ENCODE results near the gene CFAP77.
A peak's percentile ranks its signal among the peaks of the same experiment; 100 is the strongest.

The CFAP77 gene

DNA sequence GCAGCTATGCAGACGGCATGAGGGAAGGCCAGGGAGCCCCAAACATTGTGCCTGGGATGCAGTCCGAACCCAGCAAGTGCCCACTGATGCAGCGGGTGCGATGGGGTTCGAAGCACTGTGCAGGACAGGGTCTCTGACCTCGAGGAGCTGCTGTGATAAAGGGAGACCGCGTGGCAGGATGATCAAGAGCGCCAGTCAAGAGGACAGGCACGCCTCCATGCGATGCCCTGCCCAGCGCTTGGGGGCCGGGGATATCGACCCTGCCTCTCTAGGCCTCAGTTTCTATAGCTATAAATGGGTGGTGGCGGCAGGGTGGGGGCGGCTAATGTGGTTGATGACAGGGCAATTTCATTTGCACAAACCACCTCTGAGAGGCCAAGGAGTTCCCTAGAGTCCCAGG, 87.7 kb downstream of the CFAP77 start:
- DNase-seq: no peak

DNA sequence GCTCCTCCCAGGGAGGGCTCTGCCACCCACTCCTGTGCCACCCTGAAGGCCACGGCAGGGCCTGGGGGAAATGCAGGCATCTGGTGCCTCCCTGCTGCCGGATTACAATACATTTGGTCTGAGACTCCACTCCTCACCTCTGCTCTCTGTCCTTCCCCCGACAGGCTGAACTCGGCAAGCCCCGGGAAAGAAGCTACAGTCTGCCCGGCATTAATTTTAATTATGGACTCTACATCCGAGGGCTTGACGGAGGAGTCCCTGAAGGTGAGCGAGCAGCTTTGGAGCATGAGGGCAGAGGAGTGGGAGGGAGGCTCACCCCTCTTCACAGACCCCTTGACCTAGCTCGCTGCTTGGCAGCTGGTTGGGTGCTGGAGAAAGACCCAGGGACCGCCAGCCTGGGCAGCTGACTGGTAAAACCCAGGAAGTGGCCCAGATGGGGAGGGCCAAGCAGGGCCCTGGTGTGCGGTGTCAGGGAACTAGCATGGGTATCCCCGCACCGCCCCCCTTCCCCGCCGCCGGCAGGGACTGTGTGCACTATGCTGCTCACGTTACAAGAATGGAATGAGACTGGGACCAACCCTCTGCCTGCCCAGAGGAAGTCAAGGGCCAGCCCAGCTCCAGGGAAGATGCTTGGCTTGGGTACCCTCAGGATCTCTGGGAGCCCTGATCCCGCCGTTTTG, 88.7 kb downstream of the CFAP77 start:
- DNase-seq: no peak

DNA sequence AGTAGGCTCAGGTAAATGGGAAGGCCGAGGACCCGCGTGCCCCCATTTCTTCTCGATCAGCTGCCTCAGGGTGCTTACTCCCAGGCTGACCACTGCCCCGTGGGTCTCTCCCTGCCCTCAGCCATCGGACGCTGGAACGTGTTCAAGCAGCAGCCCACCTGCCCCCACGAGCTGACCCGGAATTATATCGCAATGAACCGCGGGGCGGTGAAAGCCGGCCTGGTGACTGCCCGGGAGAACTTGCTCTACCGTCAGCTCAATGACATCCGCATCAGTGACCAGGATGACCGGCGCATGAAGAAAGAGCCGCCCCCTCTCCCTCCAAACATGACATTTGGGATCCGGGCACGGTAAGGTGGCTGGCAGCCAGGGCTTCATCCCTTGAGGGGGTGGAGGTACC, 89.2 kb downstream of the CFAP77 start:
- no peak for DNase-seq

DNA sequence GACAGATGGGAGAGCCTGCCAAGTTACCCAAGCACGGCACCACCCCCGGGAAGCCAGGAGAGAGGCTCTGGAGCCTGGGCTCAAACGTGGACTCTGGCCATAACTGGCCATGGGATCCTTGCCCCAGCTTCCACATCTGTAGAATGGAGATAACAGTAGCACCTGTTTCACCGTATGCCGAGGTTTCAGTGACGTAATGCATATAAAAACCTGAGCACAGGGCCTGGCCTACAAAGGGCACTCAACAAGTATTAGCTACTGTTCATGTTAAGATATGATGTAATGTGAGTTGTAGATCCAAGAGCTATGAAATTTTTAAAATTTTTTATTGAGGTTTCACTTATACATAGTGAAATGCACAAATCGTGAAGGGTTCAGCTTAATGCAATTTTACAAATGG, 90.2 kb downstream of the CFAP77 start:
- DNase-seq: no peak

DNA sequence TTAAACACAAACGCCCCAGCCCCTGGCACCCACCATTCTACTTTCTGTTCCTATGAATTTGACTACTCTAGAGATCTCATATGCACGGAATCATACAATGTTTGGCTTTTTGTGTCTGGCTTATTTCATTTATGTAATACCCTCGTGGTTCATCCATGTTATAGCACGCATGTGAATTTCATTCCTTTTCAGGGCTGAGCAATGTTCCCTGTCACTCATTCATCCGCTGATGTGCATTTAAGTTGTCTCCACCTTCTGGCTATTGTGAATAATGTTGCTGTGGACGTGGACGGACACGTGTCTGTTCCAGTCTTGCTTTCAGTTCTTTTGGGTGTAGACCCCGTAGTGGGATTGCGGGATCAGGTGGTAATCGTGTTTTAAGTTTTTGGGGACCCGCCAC, 92.5 kb downstream of the CFAP77 start:
- DNase-seq: no peak

DNA sequence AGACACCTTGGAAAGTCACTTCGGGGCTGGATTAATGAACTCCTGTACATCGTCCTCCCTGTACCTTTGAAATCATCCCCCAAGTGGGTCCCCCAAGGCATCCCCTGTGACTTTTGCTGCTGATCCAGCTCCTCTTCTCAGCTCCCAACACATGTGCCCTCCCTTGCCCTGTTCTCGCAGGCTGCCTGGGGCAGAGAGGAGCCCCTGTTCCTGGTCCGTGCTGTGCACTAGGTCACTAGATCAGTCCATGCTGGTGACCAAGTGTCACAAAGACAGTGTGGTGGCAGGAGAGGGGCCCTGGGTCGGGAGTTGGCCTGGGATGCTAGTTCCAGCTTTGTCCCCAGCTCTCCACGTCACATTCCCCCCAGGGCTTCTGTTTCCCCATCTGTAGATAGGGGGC, 93.1 kb downstream of the CFAP77 start:
- DNase-seq: no peak

DNA sequence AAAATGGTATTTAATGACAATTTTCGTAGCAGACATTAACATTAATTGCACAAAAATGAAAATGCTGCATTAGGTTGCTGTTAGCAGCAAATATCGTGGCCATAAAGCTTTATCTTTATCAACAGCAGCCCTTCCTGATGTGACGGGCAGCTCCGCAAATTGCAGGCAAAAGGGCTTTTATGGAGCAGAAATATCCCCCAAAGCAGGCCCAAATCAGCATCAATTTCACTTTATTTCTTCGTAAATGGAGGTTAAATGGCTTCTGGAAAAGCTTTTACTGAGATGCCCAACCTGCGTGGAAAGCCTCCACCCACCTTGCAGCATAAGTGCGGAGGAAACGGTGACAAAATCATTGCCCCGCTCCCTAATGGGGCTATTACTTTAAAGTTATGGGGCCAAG, 94.5 kb downstream of the CFAP77 start:
- DNase-seq: no peak

DNA sequence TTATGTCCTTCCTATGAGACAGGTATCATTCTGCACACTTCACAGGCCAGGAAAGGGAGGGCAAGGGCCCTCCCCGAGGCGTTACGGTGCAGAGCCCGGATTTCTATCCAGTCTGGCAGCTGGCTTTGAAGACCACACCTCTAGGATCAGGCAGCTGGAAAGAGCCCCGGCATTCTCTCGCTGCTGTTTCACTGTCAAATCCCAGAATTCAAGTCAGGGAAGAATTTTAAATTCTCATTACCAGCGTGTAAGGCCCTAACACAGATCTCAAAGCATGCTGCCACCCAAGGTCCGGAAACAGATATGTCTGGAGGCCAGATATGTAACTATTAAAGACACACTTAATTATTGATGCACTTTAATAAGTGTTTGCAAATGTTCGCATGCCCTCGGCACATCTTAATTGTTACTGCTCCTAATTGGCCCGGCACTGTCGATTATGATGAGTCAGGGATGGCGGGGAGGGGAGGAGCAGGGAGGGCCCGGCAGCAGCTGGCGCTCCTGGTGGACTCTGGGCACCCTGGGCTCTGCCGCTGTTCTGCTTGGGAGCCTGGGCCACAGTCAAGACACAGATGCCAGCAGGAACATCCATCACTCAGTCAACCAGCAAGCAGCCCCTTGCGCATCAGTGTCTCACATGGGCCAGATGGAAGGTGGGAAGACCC, 96.1 kb downstream of the CFAP77 start:
- no peak for DNase-seq

DNA sequence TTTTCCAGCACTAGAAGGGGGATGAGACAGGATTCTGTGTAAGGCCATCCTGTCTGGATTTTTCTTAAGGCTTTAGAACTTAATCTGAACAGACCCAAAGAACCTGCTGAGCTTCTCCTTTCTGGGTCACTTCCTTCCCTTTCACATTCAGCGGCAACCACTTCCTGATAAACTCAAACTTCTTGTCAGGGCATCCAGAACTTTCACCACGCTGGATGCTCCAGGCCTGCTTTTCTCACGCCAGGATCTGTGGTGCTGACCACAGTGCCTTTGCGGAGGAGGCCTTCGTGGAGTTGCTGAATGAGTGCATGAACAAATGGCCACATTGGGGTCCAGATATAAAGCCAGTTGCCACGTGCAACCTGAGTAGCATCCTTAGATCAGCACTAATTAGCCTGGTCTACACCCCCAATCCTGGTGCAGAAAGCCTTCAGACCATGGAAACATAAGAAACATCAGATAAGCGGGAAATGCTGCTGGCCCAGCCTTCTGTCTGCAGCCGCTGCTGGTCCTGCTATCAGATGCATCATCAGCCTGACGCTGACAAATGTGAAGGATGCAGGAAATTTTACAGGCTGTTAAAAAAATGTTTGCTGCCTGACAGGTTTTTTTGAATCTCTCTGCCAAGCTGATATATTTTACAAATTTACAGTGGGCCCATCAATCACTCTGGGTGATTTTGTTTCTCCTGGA, 97.1 kb downstream of the CFAP77 start:
- no peak for DNase-seq

DNA sequence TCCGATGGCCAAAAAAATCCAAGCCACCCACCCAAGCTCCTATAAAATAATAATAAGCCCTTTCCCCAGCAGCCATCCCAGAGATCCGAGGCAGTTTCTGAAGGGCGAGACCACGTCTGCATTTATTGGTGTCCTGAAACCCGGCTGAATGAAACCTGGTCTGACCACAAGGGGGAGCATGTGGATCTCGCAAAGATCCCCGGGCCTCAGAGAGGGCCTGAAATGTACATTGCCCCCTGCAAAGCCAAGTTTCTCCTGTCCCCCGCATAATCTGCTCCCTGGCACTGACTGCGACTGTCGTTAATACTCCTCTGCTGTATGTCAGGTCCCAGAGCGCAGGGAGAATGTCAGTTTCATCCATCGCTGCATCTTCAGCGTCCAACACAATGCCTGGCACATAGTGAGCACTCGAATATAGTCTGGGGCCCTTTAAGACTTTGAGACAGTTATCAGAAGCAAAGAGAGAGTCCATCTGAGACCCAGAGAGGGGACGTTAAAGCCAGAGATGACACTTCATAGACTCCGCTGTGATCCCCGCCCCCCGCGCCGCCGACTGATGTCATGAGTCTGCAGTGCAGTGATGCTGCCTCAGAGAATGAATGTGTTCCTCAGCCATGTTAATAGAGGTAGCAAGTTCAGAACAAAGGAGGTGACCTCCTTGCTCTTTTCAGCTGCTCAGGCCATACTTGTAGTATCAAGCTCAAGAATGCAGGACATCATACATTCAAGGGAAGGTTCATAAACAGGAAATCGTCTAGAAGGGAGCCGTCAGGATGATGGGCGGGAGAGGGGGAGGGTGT, 97.9 kb downstream of the CFAP77 start:
- peak; percentile 72 for DNase-seq

DNA sequence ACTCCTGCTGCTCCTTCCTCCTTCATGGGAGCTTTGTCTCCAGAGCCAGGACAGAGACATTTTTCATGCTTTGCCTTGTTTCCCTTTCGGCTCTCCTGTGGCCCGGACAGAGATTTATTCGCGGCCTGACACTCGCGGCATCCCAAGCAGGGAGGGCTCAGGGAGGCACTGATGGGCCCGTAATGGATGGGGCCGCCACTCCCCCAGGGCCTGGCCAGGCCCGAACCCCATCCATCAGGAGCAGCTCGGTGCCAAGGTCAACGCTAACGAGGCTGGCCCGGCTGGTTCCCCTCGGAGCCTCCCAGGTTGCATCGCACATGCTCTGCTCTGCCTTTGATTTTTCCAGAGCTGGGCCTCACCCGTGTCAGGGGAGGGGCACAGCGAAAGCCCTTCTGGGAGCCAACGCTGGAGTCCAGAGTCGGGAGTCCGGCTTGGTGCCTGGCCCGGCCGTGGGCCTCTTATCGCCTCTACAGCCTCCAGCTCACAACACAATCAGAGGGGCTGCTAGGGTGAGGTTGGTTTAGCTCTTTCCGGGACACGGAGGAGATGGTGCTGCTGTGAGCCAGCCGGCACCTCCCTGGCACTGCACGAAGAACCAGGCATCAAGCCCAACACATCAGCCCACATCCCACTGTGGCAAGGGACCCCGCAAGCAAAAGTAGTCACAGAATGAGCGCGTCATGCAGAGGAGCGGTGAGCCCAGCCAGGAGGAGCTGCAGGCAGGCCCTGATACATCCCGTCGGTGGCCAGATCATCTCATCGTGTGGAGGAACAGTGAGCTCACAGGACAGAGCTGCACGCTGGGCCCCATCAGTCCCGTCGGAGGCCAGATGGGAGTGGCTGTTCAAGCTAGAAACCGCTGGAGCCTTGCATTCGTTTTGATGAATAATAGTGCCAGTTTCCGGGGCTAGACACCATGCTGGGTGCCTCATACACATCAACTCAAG, 100.2 kb downstream of the CFAP77 start:
- DNase-seq: no peak

DNA sequence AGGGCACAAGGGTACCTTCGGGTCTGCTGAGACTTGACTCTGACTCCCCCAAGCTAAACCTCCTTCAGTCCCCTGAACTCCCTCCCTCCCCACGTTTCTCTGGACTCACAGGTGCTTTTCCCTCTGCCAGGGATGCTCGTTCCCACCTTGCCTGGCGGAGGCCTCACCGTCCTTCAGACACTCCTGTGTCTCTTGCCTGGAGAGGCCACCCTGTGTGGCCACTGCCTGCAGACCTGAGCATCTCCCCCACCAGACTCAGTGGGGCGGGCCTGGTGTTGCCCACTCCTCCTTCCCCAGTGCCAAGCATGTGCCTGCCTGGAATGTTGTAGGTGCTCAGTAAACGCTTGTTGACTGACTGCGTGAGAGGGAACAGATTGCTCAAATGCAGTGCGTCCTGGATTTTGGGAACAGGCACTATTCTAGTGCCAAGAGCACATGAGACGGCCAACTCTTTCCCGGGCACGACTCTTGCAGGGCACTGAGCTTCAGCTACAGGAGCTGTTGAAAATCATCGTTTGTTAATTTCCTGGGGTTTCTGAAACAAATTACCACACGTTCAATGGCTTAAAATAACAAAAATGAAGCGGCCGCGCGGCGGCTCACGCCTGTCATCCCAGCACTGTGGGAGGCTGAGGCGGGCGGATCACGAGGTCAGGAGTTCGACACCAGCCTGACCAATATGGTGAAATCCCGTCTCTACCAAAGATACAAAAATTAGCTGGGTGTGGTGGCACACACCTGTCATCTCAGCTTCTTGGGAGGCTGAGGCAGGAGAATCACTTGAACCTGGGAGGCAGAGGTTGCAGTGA, 101.4 kb downstream of the CFAP77 start:
- no peak for DNase-seq

DNA sequence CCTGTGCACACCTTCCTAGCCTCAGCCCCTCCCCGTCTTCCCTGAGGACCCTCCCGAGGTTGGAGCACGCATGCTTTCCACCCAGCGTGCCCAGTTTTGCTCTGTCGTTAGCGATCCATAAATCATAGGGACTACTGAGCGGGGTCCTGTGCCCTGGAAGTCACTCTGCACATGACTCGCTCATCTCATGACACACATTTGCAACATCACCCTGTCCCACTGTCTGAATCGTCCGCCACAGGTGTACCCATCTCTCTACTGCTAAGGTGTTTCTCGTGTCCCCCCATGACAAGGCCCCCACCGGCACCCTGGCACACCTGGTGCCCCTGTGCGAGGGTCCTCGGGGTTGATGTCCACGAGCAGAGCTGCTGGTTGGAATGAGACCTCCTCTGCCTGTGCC, 103.4 kb downstream of the CFAP77 start:
- DNase-seq: no peak

DNA sequence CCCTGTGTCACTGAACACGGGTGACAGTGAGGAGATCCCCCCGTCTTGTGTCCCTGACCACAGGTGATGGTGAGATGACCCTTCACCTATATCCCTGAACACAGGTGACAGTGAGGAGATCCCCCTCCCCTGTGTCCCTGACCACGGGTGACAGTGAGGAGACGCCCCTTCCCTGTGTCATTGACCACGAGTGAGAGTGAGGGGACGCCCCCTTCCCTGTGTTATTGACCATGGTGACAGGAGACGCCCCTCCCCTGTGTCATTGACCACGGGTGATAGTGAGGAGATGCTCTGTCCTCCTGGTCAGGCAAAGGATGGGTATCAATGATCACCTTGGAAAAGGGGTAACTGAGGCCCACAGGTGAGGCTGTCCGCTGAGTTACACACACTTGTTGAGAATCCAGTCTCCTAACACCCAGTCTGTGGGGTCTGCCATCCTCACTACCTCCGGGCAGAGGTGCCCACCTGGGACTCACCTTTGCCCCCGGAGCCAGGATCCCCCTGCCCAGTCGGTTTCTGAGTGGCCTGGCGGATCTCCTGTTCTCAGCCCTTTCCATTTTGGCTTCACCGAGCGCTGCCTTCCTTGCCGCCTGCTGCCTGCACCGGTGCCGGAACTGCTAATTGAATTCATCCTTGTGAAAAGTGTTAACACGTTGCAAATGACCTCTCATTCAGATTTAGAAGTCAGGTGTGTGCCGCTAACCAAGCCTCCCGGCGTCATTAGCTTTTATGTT, 104.2 kb downstream of the CFAP77 start:
- DNase-seq: no peak

DNA sequence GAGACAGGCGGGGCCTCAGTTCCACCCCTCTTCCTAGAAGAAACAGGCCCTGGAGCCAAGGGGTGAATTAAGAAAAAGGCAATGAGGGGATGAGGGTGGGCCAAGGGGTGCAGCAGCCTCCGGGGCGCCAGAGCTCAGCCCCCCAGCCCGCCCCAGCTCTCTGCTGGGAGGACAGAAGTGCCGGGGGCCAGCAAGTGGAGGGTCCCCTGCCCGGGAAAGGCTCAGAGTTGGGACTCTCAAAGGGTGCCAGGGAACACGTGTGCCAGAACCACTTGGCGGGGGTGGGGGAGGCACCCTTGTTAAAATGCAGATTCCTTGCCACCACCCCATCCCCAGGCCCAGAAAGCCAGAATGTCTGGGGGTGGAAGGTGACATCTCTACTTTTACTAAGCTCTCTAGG, 104.8 kb downstream of the CFAP77 start:
- DNase-seq: no peak

DNA sequence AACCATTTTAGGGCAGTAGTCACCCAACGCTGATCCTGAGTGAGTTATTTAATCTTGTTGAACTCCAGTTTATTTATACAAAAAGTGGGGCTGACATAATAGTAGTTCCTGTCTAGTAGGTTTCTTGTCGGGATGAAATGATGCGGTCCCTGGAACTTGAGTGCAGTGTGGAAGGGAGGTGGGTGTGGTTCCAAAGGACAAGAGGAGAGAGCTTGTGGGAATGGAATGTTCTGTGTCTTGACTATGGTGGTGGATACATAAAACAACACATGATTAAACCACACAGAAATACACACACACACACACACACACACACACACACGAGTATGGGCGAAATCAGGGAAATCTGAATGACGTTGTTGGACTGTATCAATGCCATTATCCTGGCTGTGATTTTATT, 106.3 kb downstream of the CFAP77 start:
- DNase-seq: no peak

DNA sequence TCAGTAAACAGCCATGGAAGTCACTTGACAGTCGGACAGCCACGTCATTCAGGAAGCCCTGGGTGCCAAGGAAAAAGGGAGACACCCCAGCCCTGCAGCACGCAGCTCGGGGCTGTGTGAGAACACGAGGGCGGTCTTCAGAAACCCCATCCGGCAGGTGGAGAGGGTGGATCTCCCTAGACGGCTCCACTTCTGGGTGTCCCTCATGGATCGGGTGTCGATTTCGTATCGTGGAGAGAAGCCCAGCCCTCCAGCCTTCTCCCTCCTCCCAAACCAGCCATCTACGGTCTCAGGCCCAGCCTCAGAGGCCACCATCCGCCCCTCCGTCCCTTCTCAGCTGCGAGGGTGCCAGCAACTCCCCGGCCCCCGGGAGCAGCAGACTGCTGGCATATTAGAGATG, 106.9 kb downstream of the CFAP77 start:
- DNase-seq: no peak

DNA sequence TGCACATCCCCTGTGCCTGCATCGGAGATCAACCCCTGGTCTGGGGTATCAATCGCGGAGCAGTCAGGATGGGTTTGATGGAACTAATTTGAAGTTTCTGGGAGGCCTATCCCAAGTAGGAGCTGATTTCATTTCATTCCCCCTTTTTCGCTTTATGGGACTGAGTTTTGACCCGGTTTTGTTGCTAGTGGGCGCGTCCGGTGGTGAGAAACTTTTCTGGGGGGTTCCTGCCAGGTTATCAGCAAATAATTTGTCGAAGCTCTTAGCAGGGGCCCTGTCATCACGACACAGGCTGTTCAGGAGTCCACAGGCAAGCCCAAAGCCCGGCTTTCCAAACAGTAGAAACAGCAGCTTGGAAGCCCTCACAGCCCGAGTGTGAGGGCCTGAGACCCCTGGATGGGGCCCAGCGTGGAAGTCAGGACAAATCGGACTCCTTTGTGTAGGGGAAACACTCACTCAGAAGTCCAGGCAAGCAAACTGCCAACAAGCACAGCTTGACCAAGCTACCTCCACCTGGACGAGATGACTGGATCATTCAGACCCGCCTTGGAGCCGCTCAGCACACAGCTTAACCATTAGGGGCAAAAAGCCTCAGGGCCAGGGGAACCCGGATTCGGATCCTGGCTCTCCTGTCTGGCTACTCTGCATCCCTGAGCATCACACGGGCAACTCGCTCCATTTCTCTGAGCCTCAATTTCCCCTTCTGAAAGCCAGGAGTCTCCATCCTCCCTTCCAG, 108.0 kb downstream of the CFAP77 start:
- DNase-seq: no peak

DNA sequence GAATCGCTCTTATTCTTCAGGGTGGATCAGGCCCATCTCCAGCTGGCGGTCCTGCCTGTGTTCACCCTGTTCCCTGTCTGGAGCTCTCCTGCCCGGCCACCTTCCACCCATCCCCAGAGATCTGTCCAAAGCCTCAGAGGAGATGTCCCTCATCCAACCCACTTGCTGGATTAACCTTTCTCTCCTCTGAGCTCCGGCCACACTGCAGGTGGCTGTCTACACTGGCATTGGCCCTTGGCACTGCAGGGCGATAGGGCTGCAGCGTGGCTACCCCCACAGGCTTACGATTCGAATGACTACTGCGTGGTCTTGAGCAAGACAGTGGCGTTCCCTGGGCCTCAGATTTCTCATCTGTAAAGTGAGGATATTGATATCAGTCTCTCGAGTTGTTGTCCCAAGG, 108.6 kb downstream of the CFAP77 start:
- DNase-seq: no peak

DNA sequence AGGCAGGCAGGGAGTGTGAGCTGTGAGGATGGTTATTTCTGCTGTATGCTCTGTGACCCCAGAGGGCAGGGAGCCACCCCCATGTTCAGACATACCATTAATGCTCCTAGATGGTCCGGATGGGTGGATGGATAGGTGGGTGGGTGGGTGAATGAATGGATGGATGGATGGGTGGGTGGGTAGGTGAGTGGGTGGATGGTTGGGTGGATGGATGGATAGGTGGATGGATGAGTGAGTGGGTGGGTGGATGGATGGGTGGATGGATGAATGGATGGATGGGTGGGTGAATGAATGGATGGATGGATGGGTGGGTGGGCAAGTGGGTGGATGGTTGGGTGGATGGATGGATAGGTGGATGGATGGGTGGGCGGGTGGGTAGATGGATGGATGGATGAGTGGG, 109.0 kb downstream of the CFAP77 start:
- no peak for DNase-seq

Data from CD4-positive, alpha-beta T cell treated with Interleukin-17A for 4 hours (primary cell).